ENCODE measurements around the gene IGFBPL1. TPM values are rescaled to one million over a fixed set of nuclear protein-coding genes. Genes with fewer than 3 reads are reported as not detected.

Gene IGFBPL1
- total RNA-seq, 1 experiment from 2014 or later, result 6.2 TPM

- DNase-seq (ENCODE audit: low read depth), result peak; percentile 55
Measured at GRCh38 chr9:38432922-38433510, 8.8 kb upstream of the IGFBPL1 start.

- no peak for DNase-seq (ENCODE audit: low read depth)
Measured at GRCh38 chr9:38431116-38431515, 6.9 kb upstream of the IGFBPL1 start.

- DNase-seq (ENCODE audit: low read depth), result no peak
Measured at GRCh38 chr9:38428062-38428461, 3.8 kb upstream of the IGFBPL1 start.

GRCh38 chr9:38424918-38425317 lies 664 bp upstream of the IGFBPL1 start:
- DNase-seq (ENCODE audit: low read depth), result no peak

GRCh38 chr9:38423273-38423972 lies 831 bp downstream of the IGFBPL1 start:
- DNase-seq (ENCODE audit: low read depth), result no peak

- no peak for DNase-seq (ENCODE audit: low read depth)
Measured at GRCh38 chr9:38422555-38423260, 1.5 kb downstream of the IGFBPL1 start.

GRCh38 chr9:38421498-38422211 lies 2.6 kb downstream of the IGFBPL1 start:
- DNase-seq (ENCODE audit: low read depth), result peak; percentile 58

GRCh38 chr9:38419181-38419580 lies 5.1 kb downstream of the IGFBPL1 start:
- DNase-seq (ENCODE audit: low read depth), result no peak

GRCh38 chr9:38418366-38418765 lies 5.9 kb downstream of the IGFBPL1 start:
- DNase-seq (ENCODE audit: low read depth), result no peak

GRCh38 chr9:38417003-38417945 lies 7.0 kb downstream of the IGFBPL1 start:
- peak; percentile 40 for DNase-seq (ENCODE audit: low read depth)

- DNase-seq (ENCODE audit: low read depth), result peak; percentile 92
Measured at GRCh38 chr9:38416461-38416860, 7.8 kb downstream of the IGFBPL1 start.

GRCh38 chr9:38415856-38416255 lies 8.4 kb downstream of the IGFBPL1 start:
- DNase-seq (ENCODE audit: low read depth), result no peak

GRCh38 chr9:38414040-38414723 lies 10.1 kb downstream of the IGFBPL1 start:
- DNase-seq (ENCODE audit: low read depth), result peak; percentile 83

- no peak for DNase-seq (ENCODE audit: low read depth)
Measured at GRCh38 chr9:38413283-38413682, 11.0 kb downstream of the IGFBPL1 start.

- DNase-seq (ENCODE audit: low read depth), result no peak
Measured at GRCh38 chr9:38412751-38413150, 11.5 kb downstream of the IGFBPL1 start.

- DNase-seq (ENCODE audit: low read depth), result no peak
Measured at GRCh38 chr9:38408719-38409118, 15.5 kb downstream of the IGFBPL1 start.

- no peak for DNase-seq (ENCODE audit: low read depth)
Measured at GRCh38 chr9:38406476-38407186, 17.6 kb downstream of the IGFBPL1 start.

GRCh38 chr9:38405785-38406184 lies 18.5 kb downstream of the IGFBPL1 start:
- no peak for DNase-seq (ENCODE audit: low read depth)

GRCh38 chr9:38404314-38404713 lies 19.9 kb downstream of the IGFBPL1 start:
- DNase-seq (ENCODE audit: low read depth), result no peak

GRCh38 chr9:38401994-38402393 lies 22.3 kb downstream of the IGFBPL1 start:
- DNase-seq (ENCODE audit: low read depth), result no peak

All from LHCN-M2 (cell line).